Right kidney (tissue), 1 donor: ENCODE results near the gene CTRB1.
"Not testable (repeated sequence)": the region's sequence is repeated elsewhere in the genome, so short reads cannot be mapped to it uniquely, and the experiment has no call there.

Experiments used
- DNase-seq: peaks from one replicate; pipeline ENCODE4 v3.0.0-alpha.2; 2016

The CTRB1 gene

GRCh38 chr16:75256696-75257343 is 38.0 kb downstream of the CTRB1 start:
- no peak for DNase-seq

GRCh38 chr16:75257886-75258806 is 39.4 kb downstream of the CTRB1 start:
- no peak for DNase-seq

- no peak for DNase-seq
Measured at GRCh38 chr16:75258807-75259141, 40.0 kb downstream of the CTRB1 start.

- DNase-seq: no peak
Measured at GRCh38 chr16:75260851-75261589, 42.2 kb downstream of the CTRB1 start.

- DNase-seq: no peak
Measured at GRCh38 chr16:75261590-75262078, 42.8 kb downstream of the CTRB1 start.

- no peak for DNase-seq
Measured at GRCh38 chr16:75262104-75262799, 43.5 kb downstream of the CTRB1 start.

- no peak for DNase-seq
Measured at GRCh38 chr16:75262800-75263127, 44.0 kb downstream of the CTRB1 start.

GRCh38 chr16:75263291-75263962 is 44.6 kb downstream of the CTRB1 start:
- DNase-seq: no peak

- no peak for DNase-seq
Measured at GRCh38 chr16:75263963-75264445, 45.2 kb downstream of the CTRB1 start.

GRCh38 chr16:75264457-75264998 is 45.7 kb downstream of the CTRB1 start:
- no peak for DNase-seq

- peak; percentile 82 for DNase-seq
Measured at GRCh38 chr16:75264999-75265910, 46.5 kb downstream of the CTRB1 start.

- peak; percentile 89 for DNase-seq
Measured at GRCh38 chr16:75265911-75266701, 47.3 kb downstream of the CTRB1 start.

GRCh38 chr16:75266738-75267630 is 48.2 kb downstream of the CTRB1 start:
- DNase-seq: no peak

GRCh38 chr16:75267631-75268264 is 49.0 kb downstream of the CTRB1 start:
- no peak for DNase-seq

GRCh38 chr16:75269358-75269757 is 50.6 kb downstream of the CTRB1 start:
- DNase-seq: not testable (repeated sequence)

- no peak for DNase-seq
Measured at GRCh38 chr16:75271441-75272096, 52.8 kb downstream of the CTRB1 start.

GRCh38 chr16:75272097-75272551 is 53.3 kb downstream of the CTRB1 start:
- DNase-seq: no peak
